HEK293 (cell line): ENCODE data around the gene CATSPERD.

Experiments used
- BCL6B ChIP-seq: fragments of 450-650 bp; formaldehyde crosslinking; IDR thresholded peaks from 2 replicates; pipeline ENCODE4 v1.5.1; 2017; ENCODE audit warnings: missing biosample characterization, missing genetic modification characterization
- EGR2 ChIP-seq: fragments of 450-650 bp; formaldehyde crosslinking; IDR thresholded peaks from 2 replicates; pipeline ENCODE4 v1.5.1; 2016; ENCODE audit warnings: low read depth, missing biosample characterization, missing genetic modification characterization
- FEZF1 ChIP-seq: fragments of 450-650 bp; formaldehyde crosslinking; IDR thresholded peaks from 2 replicates; pipeline ENCODE4 v1.5.1; 2016; ENCODE audit warnings: missing biosample characterization, missing genetic modification characterization
- GLIS1 ChIP-seq: fragments of 450-650 bp; formaldehyde crosslinking; IDR thresholded peaks from 2 replicates; pipeline ENCODE4 v1.5.1; 2016; ENCODE audit warnings: missing biosample characterization, missing genetic modification characterization
- HOXA7 ChIP-seq: sonication (generic); formaldehyde crosslinking; IDR thresholded peaks from 2 replicates; pipeline ENCODE4 v1.8.1; 2022; ENCODE audit warnings: missing genetic modification reagents, borderline replicate concordance
- KLF17 ChIP-seq: fragments of 450-650 bp; formaldehyde crosslinking; IDR thresholded peaks from 2 replicates; pipeline ENCODE4 v1.5.1; 2016; ENCODE audit warnings: missing biosample characterization, missing genetic modification characterization
- KLF7 ChIP-seq: fragments of 450-650 bp; formaldehyde crosslinking; IDR thresholded peaks from 2 replicates; pipeline ENCODE4 v1.5.1; 2016; ENCODE audit warnings: missing biosample characterization, missing genetic modification characterization, borderline replicate concordance
- KLF9 ChIP-seq: fragments of 450-650 bp; formaldehyde crosslinking; IDR thresholded peaks from 2 replicates; pipeline ENCODE4 v1.5.1; 2016; ENCODE audit warnings: missing biosample characterization, missing genetic modification characterization, low read depth
- MYNN ChIP-seq: fragments of 450-650 bp; formaldehyde crosslinking; IDR thresholded peaks from 2 replicates; pipeline ENCODE4 v1.5.1; 2016; ENCODE audit warnings: missing biosample characterization, missing genetic modification characterization, borderline replicate concordance
- PRDM4 ChIP-seq: fragments of 450-650 bp; formaldehyde crosslinking; IDR thresholded peaks from 2 replicates; pipeline ENCODE4 v1.5.1; 2017; ENCODE audit warnings: missing biosample characterization, missing genetic modification characterization
- RBAK ChIP-seq: fragments of 450-650 bp; formaldehyde crosslinking; IDR thresholded peaks from 2 replicates; pipeline ENCODE4 v1.5.1; 2016; ENCODE audit warnings: missing biosample characterization, missing genetic modification characterization
- ZBTB11 ChIP-seq: fragments of 450-650 bp; formaldehyde crosslinking; conservative IDR thresholded peaks from 2 replicates; pipeline ENCODE4 v1.5.1; 2016; ENCODE audit warnings: low read depth, missing biosample characterization, missing genetic modification characterization
- ZBTB6 ChIP-seq: fragments of 450-650 bp; formaldehyde crosslinking; IDR thresholded peaks from 2 replicates; pipeline ENCODE4 v1.5.1; 2017; ENCODE audit warnings: missing biosample characterization, missing genetic modification characterization
- ZBTB8A ChIP-seq: fragments of 450-650 bp; formaldehyde crosslinking; IDR thresholded peaks from 2 replicates; pipeline ENCODE4 v1.5.1; 2016; ENCODE audit warnings: missing biosample characterization, missing genetic modification characterization
- ZNF138 ChIP-seq: fragments of 450-650 bp; formaldehyde crosslinking; IDR thresholded peaks from 2 replicates; pipeline ENCODE4 v1.5.1; 2016; ENCODE audit warnings: missing biosample characterization, missing genetic modification characterization, borderline replicate concordance
- ZNF302 ChIP-seq: fragments of 450-650 bp; formaldehyde crosslinking; IDR thresholded peaks from 2 replicates; pipeline ENCODE4 v1.5.1; 2016; ENCODE audit warnings: missing biosample characterization, missing genetic modification characterization, low read depth
- ZNF311 ChIP-seq: fragments of 450-650 bp; formaldehyde crosslinking; IDR thresholded peaks from 2 replicates; pipeline ENCODE4 v1.5.1; 2017; ENCODE audit warnings: missing biosample characterization, missing genetic modification characterization, borderline replicate concordance
- ZNF335 ChIP-seq: fragments of 450-650 bp; formaldehyde crosslinking; conservative IDR thresholded peaks from 2 replicates; pipeline ENCODE4 v1.5.1; 2016; ENCODE audit warnings: missing biosample characterization, missing genetic modification characterization
- ZNF350 ChIP-seq: fragments of 450-650 bp; formaldehyde crosslinking; IDR thresholded peaks from 2 replicates; pipeline ENCODE4 v1.5.0; 2017; ENCODE audit warnings: missing biosample characterization, mild to moderate bottlenecking, missing genetic modification characterization
- ZNF398 ChIP-seq: fragments of 450-650 bp; formaldehyde crosslinking; IDR thresholded peaks from 2 replicates; pipeline ENCODE4 v1.5.1; 2017; ENCODE audit warnings: missing biosample characterization, missing genetic modification characterization
- ZNF423 ChIP-seq: fragments of 450-650 bp; formaldehyde crosslinking; IDR thresholded peaks from 2 replicates; pipeline ENCODE4 v1.5.1; 2016; ENCODE audit warnings: missing biosample characterization, missing genetic modification characterization
- ZNF473 ChIP-seq: fragments of 450-650 bp; formaldehyde crosslinking; IDR thresholded peaks from 2 replicates; pipeline ENCODE4 v1.5.1; 2017; ENCODE audit warnings: missing biosample characterization, missing genetic modification characterization
- ZNF529 ChIP-seq: fragments of 450-650 bp; formaldehyde crosslinking; IDR thresholded peaks from 2 replicates; pipeline ENCODE4 v1.5.1; 2017; ENCODE audit warnings: missing genetic modification characterization, missing biosample characterization; ENCODE audit not compliant: insufficient replicate concordance
- ZNF555 ChIP-seq: fragments of 450-650 bp; formaldehyde crosslinking; conservative IDR thresholded peaks from 2 replicates; pipeline ENCODE4 v1.5.1; 2017; ENCODE audit warnings: missing biosample characterization, mild to moderate bottlenecking, missing genetic modification characterization, inconsistent platforms
- ZNF621 ChIP-seq: fragments of 450-650 bp; formaldehyde crosslinking; IDR thresholded peaks from 2 replicates; pipeline ENCODE4 v1.5.1; 2017; ENCODE audit warnings: missing biosample characterization, missing genetic modification characterization
- ZNF664 ChIP-seq: fragments of 450-650 bp; formaldehyde crosslinking; IDR thresholded peaks from 2 replicates; pipeline ENCODE4 v1.5.1; 2016; ENCODE audit warnings: missing biosample characterization, missing genetic modification characterization
- ZSCAN16 ChIP-seq: fragments of 450-650 bp; formaldehyde crosslinking; IDR thresholded peaks from 2 replicates; pipeline ENCODE4 v1.5.1; 2016; ENCODE audit warnings: missing biosample characterization, missing genetic modification characterization

Gene CATSPERD

GRCh38 chr19:5719961-5720790, at the start of gene CATSPERD, which contains the start of gene LONP1 (continued):
- TF ChIP-seq ZNF302: no peak
- peak; percentile 49; the same call in 1 of the 2 replicates for TF ChIP-seq EGR2
- TF ChIP-seq KLF9 (tag by site-specific recombination): peak; percentile 26; the same call in 1 of the 2 replicates
- TF ChIP-seq ZNF398 (tag by site-specific recombination): no peak
- TF ChIP-seq GLIS1 (tag by site-specific recombination): peak; percentile 86
- peak; percentile 56 for TF ChIP-seq KLF17
- TF ChIP-seq ZNF423 (tag by site-specific recombination): no peak
- TF ChIP-seq ZNF529 (tag by site-specific recombination): no peak
- no peak for TF ChIP-seq ZNF311 (tag by site-specific recombination)
- TF ChIP-seq ZNF350: no peak
- TF ChIP-seq HOXA7 (CRISPR knock-in tag): no peak
- 0 out of 2 replicates have a peak, but pooled peaks have one; percentile 25 for TF ChIP-seq ZBTB6 (tag by site-specific recombination)
- no peak for TF ChIP-seq BCL6B
- TF ChIP-seq ZBTB8A (tag by site-specific recombination): peak; percentile 87
- TF ChIP-seq ZNF621: no peak
- TF ChIP-seq ZSCAN16 (tag by site-specific recombination): no peak
- TF ChIP-seq FEZF1 (tag by site-specific recombination): peak; percentile 63
- no peak for TF ChIP-seq ZNF138 (tag by site-specific recombination)
- TF ChIP-seq PRDM4 (tag by site-specific recombination): peak; percentile 94
- peak; percentile 90 for TF ChIP-seq ZBTB11 (tag by site-specific recombination)
- TF ChIP-seq ZNF473: no peak
- no peak for TF ChIP-seq ZNF555 (tag by site-specific recombination)
- no peak for TF ChIP-seq KLF7 (tag by site-specific recombination)
- no peak for TF ChIP-seq MYNN (tag by site-specific recombination)
- no peak for TF ChIP-seq ZNF664 (tag by site-specific recombination)
- TF ChIP-seq RBAK (tag by site-specific recombination): no peak
- peak; percentile 100 for TF ChIP-seq ZNF335 (tag by site-specific recombination)
